ENCODE results near the gene CHD8.

DNA sequence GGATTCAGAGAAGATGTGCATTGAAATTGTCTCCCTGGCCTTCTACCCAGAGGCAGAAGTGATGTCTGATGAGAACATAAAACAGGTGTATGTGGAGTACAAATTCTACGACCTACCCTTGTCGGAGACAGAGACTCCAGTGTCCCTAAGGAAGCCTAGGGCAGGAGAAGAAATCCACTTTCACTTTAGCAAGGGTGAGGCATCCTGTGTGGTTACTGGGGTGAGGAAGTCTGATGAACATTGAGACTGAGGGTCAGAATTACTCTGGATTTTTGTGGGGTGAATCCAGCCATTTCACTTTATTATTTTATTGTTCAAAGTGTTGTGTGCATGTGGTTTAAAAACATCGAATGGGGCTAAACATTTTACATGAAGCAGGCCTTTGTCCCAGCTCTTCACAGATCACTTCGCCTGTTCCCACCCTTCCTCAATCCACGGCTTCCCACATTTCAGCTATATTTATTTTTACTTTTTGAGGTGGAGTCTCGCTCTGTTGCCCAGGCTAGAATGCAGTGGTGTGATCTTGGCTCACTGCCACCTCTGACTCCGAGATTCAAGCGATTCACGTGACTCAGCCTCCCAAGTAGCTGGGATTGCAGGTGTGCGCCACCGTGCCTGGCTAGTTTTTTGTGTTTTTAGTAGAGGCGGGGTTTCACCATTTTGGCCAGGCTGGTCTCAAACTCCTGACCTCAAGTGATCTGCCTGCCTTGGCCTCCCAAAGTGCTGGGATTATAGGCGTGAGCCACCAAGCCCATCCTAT lies 112.7 kb downstream of the CHD8 start:
- TF ChIP-seq, protein P1, sequence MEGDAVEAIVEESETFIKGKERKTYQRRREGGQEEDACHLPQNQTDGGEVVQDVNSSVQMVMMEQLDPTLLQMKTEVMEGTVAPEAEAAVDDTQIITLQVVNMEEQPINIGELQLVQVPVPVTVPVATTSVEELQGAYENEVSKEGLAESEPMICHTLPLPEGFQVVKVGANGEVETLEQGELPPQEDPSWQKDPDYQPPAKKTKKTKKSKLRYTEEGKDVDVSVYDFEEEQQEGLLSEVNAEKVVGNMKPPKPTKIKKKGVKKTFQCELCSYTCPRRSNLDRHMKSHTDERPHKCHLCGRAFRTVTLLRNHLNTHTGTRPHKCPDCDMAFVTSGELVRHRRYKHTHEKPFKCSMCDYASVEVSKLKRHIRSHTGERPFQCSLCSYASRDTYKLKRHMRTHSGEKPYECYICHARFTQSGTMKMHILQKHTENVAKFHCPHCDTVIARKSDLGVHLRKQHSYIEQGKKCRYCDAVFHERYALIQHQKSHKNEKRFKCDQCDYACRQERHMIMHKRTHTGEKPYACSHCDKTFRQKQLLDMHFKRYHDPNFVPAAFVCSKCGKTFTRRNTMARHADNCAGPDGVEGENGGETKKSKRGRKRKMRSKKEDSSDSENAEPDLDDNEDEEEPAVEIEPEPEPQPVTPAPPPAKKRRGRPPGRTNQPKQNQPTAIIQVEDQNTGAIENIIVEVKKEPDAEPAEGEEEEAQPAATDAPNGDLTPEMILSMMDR (IDR thresholded peaks at IDR 0.05; ENCODE audit: low read length) = no peak
- TF ChIP-seq EZH2phosphoT487 (IDR thresholded peaks at IDR 0.05; ENCODE audit: low read length) = no peak

All from MM.1S (cell line).